A673 (cell line): ENCODE data around the gene YPEL2. TPM values are rescaled to one million over a fixed set of nuclear protein-coding genes. Genes with fewer than 3 reads are reported as not detected.

Experiments used
- BruUV-seq: library from RNA; stranded (reverse); fragments of 400-500 nt; replicated peaks from 2 replicates; lab custom pipeline; 2021; lab: Mats Ljungman, UMichigan
- CTCF ChIA-PET: fragments of 300-600 bp; sonication (Branson Sonifier 250); formaldehyde crosslinking; loops from one replicate; lab custom pipeline; 2022; ENCODE audit warnings: antibody characterized with exemption; lab: Charles Lee
- POLR2A ChIA-PET: fragments of 300-600 bp; sonication (Branson Sonifier 250); formaldehyde crosslinking; loops from one replicate; lab custom pipeline; 2022; ENCODE audit warnings: antibody characterized with exemption; ENCODE audit not compliant: low non-redundant PET; lab: Charles Lee
- DNase-seq: peaks from one replicate; pipeline ENCODE4 v3.0.0-alpha.2; 2015; ENCODE audit warnings: low spot score
- H3K27ac ChIP-seq: fragments of 200-600 bp; sonication (generic); 2 replicates; pipeline ENCODE4 v1.5.1; 2016; ENCODE audit warnings: mixed run types, low read depth, mild to moderate bottlenecking, mixed read lengths, antibody characterized with exemption, low read length; ENCODE audit not compliant: poor library complexity, severe bottlenecking
- H3K27me3 ChIP-seq: fragments of 200-600 bp; sonication (generic); replicated peaks from 2 replicates; pipeline ENCODE4 v1.6.1; 2017; ENCODE audit warnings: mixed run types, low read depth, mild to moderate bottlenecking, mixed read lengths, antibody characterized with exemption, low read length; ENCODE audit not compliant: insufficient read depth, poor library complexity
- H3K36me3 ChIP-seq: fragments of 200-600 bp; sonication (generic); 2 replicates; pipeline ENCODE4 v1.6.1; 2016; ENCODE audit warnings: mixed run types, mild to moderate bottlenecking, mixed read lengths, antibody characterized with exemption, low read length; ENCODE audit not compliant: insufficient read depth, poor library complexity, severe bottlenecking
- H3K4me1 ChIP-seq: fragments of 200-600 bp; sonication (generic); 2 replicates; pipeline ENCODE4 v1.6.1; 2017; ENCODE audit warnings: mixed run types, mild to moderate bottlenecking, mixed read lengths, antibody characterized with exemption, low read length; ENCODE audit not compliant: insufficient read depth, poor library complexity, severe bottlenecking
- H3K4me3 ChIP-seq: fragments of 200-600 bp; sonication (generic); 2 replicates; pipeline ENCODE4 v1.5.1; 2016; ENCODE audit warnings: low read depth, mixed run types, mild to moderate bottlenecking, mixed read lengths, low read length; ENCODE audit not compliant: poor library complexity, severe bottlenecking
- H3K9me3 ChIP-seq: fragments of 200-600 bp; sonication (generic); 2 replicates; pipeline ENCODE4 v1.6.1; 2016; ENCODE audit warnings: mixed run types, low read depth, mild to moderate bottlenecking, mixed read lengths, antibody characterized with exemption, low read length; ENCODE audit not compliant: poor library complexity, severe bottlenecking
- CTCF ChIP-seq: fragments of 300-800, 200-600 bp; sonication (generic); conservative IDR thresholded peaks from 2 replicates; pipeline ENCODE4 v1.5.1; 2017; ENCODE audit warnings: low read depth, mild to moderate bottlenecking, antibody characterized with exemption, low read length, moderate library complexity, mixed read lengths
- EZH2 ChIP-seq: fragments of 200-600 bp; sonication (generic); IDR thresholded peaks from 2 replicates; pipeline ENCODE4 v1.6.1; 2017; ENCODE audit warnings: borderline replicate concordance, low read depth, mild to moderate bottlenecking, mixed read lengths, antibody characterized with exemption, low read length; ENCODE audit not compliant: poor library complexity, severe bottlenecking
- intact Hi-C: fragments of 100-400 bp; cut with micrococcal nuclease; formaldehyde crosslinking; loops from one replicate; pipeline ENCODE4 v1.10.0; 2022; ENCODE audit not compliant: unreplicated experiment
- total RNA-seq: library from RNA; stranded (reverse); gene quantifications from 2 replicates; pipeline ENCODE4 v1.2.3, GENCODE V29; 2021

YPEL2 gene
- total RNA-seq, 1 experiment from 2014 or later, result 0.60 TPM

GRCh38 chr17:59434429-59434828 is 103.0 kb downstream of the YPEL2 start:
- H3K27me3 ChIP-seq, result no peaks in the 10 kb centered on the region
- no TSS peak for BruUV-seq
- no peaks in the 10 kb centered on the region for H3K36me3 ChIP-seq
- DNase-seq, result no peak
- no peak overlapping the region for H3K27ac ChIP-seq
- H3K4me3 ChIP-seq, result no peak overlapping the region
- peaks cover 6% of the 10 kb centered on the region for H3K4me1 ChIP-seq
- ChIA-PET CTCF (no interaction called here), POLR2A (no interaction called here)
- H3K9me3 ChIP-seq, result no peaks in the 10 kb centered on the region
- TF ChIP-seq EZH2 (no peak), CTCF (no peak)
- intact Hi-C loops, result no loop called here

GRCh38 chr17:59435238-59435637 is 103.8 kb downstream of the YPEL2 start:
- POLR2A ChIA-PET, result no interaction called here
- CTCF ChIA-PET, result no interaction called here
- no peak overlapping the region for H3K4me3 ChIP-seq
- no peaks in the 10 kb centered on the region for H3K27me3 ChIP-seq
- H3K9me3 ChIP-seq, result no peaks in the 10 kb centered on the region
- intact Hi-C loops, result no loop called here
- no peak overlapping the region for H3K27ac ChIP-seq
- no peaks in the 10 kb centered on the region for H3K36me3 ChIP-seq
- TF ChIP-seq EZH2 (no peak), CTCF (no peak)
- no peak for DNase-seq
- BruUV-seq, result no TSS peak
- peaks cover 6% of the 10 kb centered on the region for H3K4me1 ChIP-seq

GRCh38 chr17:59436900-59437299 is 105.4 kb downstream of the YPEL2 start:
- BruUV-seq, result no TSS peak
- ChIA-PET CTCF (no interaction called here), POLR2A (interaction anchor here (0.6 kb wide), 1 partner anchor 15 kb away, joined by 3 read pairs; no protein-coding TSS in a partner anchor)
- no peaks in the 10 kb centered on the region for H3K36me3 ChIP-seq
- peaks cover 6% of the 10 kb centered on the region for H3K4me1 ChIP-seq
- no peak for DNase-seq
- H3K27ac ChIP-seq, result no peak overlapping the region
- no peak overlapping the region for H3K4me3 ChIP-seq
- TF ChIP-seq EZH2, result no peak
- TF ChIP-seq CTCF, result no peak
- no peaks in the 10 kb centered on the region for H3K27me3 ChIP-seq
- intact Hi-C loops, result no loop called here
- no peaks in the 10 kb centered on the region for H3K9me3 ChIP-seq
